AG04449 (cell line): ENCODE results near the gene NF2.

ENCODE experiments used
- CTCF ChIA-PET: fragments of 350-600 bp; formaldehyde crosslinking; extraction: SDS; loops from one replicate; lab custom pipeline; 2021; ENCODE audit warnings: antibody characterized with exemption; lab: Yijun Ruan, JAX
- POLR2A ChIA-PET: fragments of 400-600, 350-600 bp; formaldehyde crosslinking; extraction: SDS; loops from one replicate; lab custom pipeline; 2020; ENCODE audit warnings: antibody characterized with exemption, inconsistent platforms; lab: Yijun Ruan, JAX
- DNase-seq: peaks from one replicate; pipeline ENCODE4 v3.0.0-alpha.2; 2010; ENCODE audit warnings: low read depth, low spot score
- H3K4me3 ChIP-seq: 2 replicates; pipeline ENCODE4 v1.5.1; 2011; ENCODE audit warnings: low read depth, mild to moderate bottlenecking, control low read depth, low read length
- TF ChIP-seq, protein P1 (sequence below): IDR thresholded peaks from one replicate; pipeline ENCODE4 v1.5.1; 2011; ENCODE audit warnings: mild to moderate bottlenecking, moderate library complexity, low read length, control low read depth, inconsistent platforms; ENCODE audit not compliant: insufficient read depth; ENCODE audit errors: missing control alignments

The NF2 gene

DNA sequence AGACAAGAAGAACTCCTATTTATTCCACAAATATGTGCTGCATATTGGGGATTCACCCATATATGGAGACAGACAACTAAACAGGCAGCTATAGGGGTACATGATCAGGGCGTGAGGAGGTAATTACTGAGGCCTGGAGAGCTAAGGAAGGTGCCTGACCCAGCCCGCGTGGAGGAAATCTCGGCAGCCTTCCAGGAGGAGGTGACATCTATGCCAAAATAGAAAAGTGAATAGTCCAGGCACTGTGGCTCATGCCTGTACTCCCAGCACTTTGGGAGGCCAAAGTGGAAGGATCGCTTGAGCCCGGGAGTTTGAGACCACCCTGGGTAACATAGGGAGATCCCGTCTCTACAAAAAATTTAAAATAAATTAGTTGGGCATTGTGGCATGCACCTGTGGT lies 36.1 kb upstream of the NF2 start:
- TF ChIP-seq, protein P1, sequence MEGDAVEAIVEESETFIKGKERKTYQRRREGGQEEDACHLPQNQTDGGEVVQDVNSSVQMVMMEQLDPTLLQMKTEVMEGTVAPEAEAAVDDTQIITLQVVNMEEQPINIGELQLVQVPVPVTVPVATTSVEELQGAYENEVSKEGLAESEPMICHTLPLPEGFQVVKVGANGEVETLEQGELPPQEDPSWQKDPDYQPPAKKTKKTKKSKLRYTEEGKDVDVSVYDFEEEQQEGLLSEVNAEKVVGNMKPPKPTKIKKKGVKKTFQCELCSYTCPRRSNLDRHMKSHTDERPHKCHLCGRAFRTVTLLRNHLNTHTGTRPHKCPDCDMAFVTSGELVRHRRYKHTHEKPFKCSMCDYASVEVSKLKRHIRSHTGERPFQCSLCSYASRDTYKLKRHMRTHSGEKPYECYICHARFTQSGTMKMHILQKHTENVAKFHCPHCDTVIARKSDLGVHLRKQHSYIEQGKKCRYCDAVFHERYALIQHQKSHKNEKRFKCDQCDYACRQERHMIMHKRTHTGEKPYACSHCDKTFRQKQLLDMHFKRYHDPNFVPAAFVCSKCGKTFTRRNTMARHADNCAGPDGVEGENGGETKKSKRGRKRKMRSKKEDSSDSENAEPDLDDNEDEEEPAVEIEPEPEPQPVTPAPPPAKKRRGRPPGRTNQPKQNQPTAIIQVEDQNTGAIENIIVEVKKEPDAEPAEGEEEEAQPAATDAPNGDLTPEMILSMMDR: no peak
- ChIA-PET POLR2A (no interaction called here), CTCF (interaction anchor here (1.3 to 2.2 kb wide), 2 partner anchors 9 to 13 kb away, joined by 3 to 11 read pairs; partner anchors contain the start of gene THOC5)
- DNase-seq: no peak
- H3K4me3 ChIP-seq: no peak overlapping the region

DNA sequence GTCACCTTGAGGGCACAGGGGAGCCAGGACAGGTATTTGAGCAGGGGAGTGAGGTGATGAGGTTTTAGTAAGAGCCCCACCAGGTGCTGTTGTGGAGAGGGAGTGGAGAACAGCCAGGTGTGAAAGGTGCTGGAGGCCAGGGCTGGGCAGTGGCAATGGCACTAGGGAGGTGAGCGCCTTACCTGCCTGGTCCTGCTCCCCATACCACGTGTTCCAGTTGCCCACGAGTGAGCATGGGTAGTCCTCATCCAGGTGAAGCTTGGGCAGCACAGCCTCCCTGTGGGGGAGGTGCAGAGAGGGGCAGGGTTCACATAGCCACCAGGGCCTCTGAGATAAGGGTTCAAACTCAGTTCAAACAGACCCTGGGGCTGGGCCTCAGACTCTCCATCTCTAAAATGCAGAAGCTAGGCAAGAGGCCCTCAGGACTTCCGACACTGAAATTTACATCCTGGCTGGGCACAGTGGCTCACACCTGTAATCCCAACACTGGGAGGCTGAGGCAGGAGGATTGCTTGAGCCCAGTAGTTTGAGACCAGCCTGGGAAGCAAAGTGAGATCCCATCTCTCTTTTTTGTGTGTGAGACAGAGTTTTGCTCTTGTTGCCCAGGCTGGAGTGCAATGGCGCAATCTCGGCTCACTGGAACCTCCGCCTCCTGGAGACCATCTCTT lies 34.3 kb upstream of the NF2 start:
- CTCF ChIA-PET: no interaction called here
- DNase-seq: no peak
- H3K4me3 ChIP-seq: no peak overlapping the region
- TF ChIP-seq, protein P1: no peak
- POLR2A ChIA-PET: no interaction called here

DNA sequence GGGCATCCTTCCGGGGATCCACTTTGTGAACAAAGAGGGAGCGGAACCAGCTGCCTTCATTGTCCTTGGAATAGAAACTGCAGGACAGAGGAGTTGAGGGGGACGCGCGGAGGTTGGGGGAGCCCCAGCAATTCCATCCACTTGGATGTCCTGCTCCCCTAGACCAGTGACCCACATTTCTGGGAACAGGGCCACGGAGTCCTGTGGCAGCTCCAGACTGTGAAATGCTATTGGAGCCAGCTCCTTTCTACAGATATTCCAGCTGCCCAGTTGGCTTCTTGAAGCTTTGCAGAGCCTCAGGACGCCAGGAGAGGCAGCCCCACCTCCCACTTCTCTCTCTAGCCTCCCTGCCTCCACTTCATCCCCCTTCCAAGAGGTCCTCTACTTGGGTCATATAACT lies 33.0 kb upstream of the NF2 start:
- POLR2A ChIA-PET: no interaction called here
- CTCF ChIA-PET: interaction anchor here (1.2 to 1.6 kb wide), 2 partner anchors 17 to 20 kb away, joined by 4 to 5 read pairs; no protein-coding TSS in a partner anchor
- TF ChIP-seq, protein P1: no peak
- DNase-seq: no peak
- no peak overlapping the region for H3K4me3 ChIP-seq

DNA sequence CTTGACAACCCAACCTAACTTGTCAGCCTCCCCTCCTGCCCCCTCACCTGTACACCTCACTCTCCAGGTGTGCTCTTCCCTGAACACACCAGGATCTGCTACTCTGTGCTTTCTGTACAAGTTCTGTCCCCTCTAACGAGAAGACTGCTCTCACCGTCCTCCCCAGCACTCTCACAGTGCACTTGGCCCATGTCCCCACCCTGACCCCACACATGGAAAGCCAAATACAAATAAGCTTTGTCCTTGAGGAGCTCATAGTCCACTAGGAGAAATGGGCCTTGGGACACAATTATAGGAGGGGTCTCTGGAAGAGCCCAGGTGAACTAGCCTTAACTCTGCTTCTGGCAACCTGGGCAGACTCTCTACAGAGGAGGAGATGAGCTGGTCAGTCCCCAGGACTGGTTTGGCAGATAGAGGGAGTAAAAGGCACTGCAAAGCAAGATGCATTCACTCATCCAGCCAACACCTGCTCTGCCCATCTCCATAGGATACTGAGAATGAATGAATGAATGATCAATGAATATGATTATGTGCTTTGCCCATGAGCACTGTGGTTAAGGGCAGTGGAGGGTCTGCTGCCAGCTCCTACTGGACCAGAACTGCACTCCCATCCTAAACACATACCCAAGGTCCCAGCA lies 32.4 kb upstream of the NF2 start:
- CTCF ChIA-PET: interaction anchor here (0.8 to 1.6 kb wide), 3 partner anchors 16 to 19 kb away, joined by 3 to 5 read pairs (median 4); partner anchors contain the start of gene THOC5
- POLR2A ChIA-PET: no interaction called here
- TF ChIP-seq, protein P1: no peak
- DNase-seq: no peak
- H3K4me3 ChIP-seq: no peak overlapping the region

DNA sequence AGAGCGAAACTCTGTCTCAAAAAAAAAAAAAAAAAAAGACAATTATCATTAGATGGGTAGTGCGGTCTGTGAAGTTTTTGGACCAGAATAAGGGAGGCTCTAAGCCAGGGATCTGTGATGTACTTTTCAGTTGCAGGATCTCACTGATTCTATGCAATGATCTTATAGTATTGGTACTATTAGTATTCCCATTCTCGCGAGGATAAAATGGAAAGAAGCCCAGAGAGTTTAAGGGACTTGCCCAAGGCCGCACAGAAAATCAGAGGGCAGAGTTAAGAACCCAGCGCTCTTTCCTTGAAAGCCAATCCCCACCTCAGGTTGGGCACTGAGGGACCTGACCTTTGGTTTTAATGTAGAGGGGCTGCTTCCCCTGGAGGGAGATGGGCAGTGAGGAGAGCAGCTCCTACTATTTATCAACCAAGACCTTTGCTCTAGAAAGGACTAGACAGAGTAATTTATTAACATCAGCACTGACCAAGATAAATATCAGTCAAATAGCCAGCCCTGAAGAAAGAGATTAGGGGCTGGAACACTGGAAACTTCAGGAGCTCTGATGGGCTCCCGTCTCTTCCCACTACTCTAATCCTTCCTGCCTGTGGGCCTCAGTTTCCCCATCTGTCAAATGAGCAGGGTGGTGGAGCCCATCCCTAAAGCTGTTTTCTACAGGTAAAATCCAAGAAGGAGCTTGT lies 28.5 kb upstream of the NF2 start:
- CTCF ChIA-PET: interaction anchor here (0.7 to 1.1 kb wide), 2 partner anchors 9 to 21 kb away, joined by 3 read pairs; partner anchors contain the start of gene THOC5
- H3K4me3 ChIP-seq: no peak overlapping the region
- TF ChIP-seq, protein P1: no peak
- no peak for DNase-seq
- POLR2A ChIA-PET: no interaction called here
